Transverse colon (tissue), 4 donors: ENCODE measurements around the gene MRPL34. TPM values are rescaled to one million over a fixed set of nuclear protein-coding genes. Genes with fewer than 3 reads are reported as not detected.

Source experiments
- DNase-seq: peaks from one replicate; pipeline ENCODE4 v3.0.0-alpha.2; 2019
- H3K27ac ChIP-seq, 4 donors: fragments of 200-600 bp; sonication (generic); 2 replicates each; pipeline ENCODE4 v1.5.1; 2016 to 2018; ENCODE audit warnings: inconsistent platforms in 4 of 4
- H3K27me3 ChIP-seq: fragments of 200-600 bp; sonication (generic); 2 replicates; pipeline ENCODE4 v1.5.1; 2017; ENCODE audit warnings: inconsistent platforms
- H3K36me3 ChIP-seq, 4 donors: fragments of 200-600 bp; sonication (generic); 2 replicates each; pipeline ENCODE4 v1.5.1; 2017 to 2019; ENCODE audit warnings: inconsistent platforms in 4 of 4
- H3K4me1 ChIP-seq, 4 donors: fragments of 200-600 bp; sonication (generic); 2 replicates each; pipeline ENCODE4 v1.5.1; 2017 to 2020; ENCODE audit warnings: inconsistent platforms in 4 of 4
- H3K4me3 ChIP-seq, 4 donors: fragments of 200-600 bp; sonication (generic); 1 replicate in 1 of 4; 2 replicates in 3 of 4; pipeline versions ENCODE4 v1.5.1 to v1.6.1; 2017 to 2019; ENCODE audit warnings: inconsistent platforms in 4 of 4
- H3K9me3 ChIP-seq, 2 donors: fragments of 200-600 bp; sonication (generic); 2 replicates each; pipeline ENCODE4 v1.5.1; 2017 to 2019; ENCODE audit warnings: inconsistent platforms in 2 of 2
- EP300 ChIP-seq: sonication (generic); formaldehyde crosslinking; IDR thresholded peaks from one replicate; pipeline ENCODE4 v1.6.1; 2017; ENCODE audit warnings: antibody characterized with exemption, low read depth
- POLR2A ChIP-seq: fragments of 450-650 bp; IDR thresholded peaks from one replicate; pipeline ENCODE4 v1.6.1; 2016; ENCODE audit warnings: antibody characterized with exemption, mild to moderate bottlenecking, moderate library complexity
- POLR2AphosphoS5 ChIP-seq, 3 donors: sonication (generic); formaldehyde crosslinking; IDR thresholded peaks; one replicate each; pipeline ENCODE4 v1.6.1; 2016; ENCODE audit warnings: antibody characterized with exemption in 3 of 3
- WGBS, 2 donors: methylation state at CpG; one replicate each; pipeline ENCODE4 v1.1.5; 2018; ENCODE audit warnings: low coverage in 1 of 2; 5-methylcytosine and 5-hydroxymethylcytosine counted together
- in situ Hi-C, 4 donors: fragments of 200-750 bp; cut with MboI; loops; one replicate each; pipeline versions ENCODE4 v1.15.0 to v1.15.1; 2017; ENCODE audit warnings: low sequenced_read_pairs in 3 of 4, low pct_ligation_motif_present in 1 of 4, low pct_unique_long_range_greater_than_20kb in 1 of 4
- intact Hi-C: fragments of 100-400 bp; cut with DNase I; formaldehyde crosslinking; loops from one replicate; pipeline ENCODE4 v1.15.1; 2023; ENCODE audit warnings: low total_unique reads
- total RNA-seq, 4 donors: library from RNA; depleted of rRNA; stranded (reverse); fragments of >200 nt; gene quantifications; one replicate each; pipeline ENCODE4 v1.1.0, GENCODE V29; 2016
- TF ChIP-seq, protein P1 (sequence below), 5 experiments: fragments of 200-600 bp in 3 of 5; fragments of 450-650 bp in 2 of 5; sonication (generic) in 3 of 5; IDR thresholded peaks; 1 replicate in 2 of 5; 2 replicates in 3 of 5; pipeline ENCODE4 v1.5.1; 2016 to 2017; ENCODE audit warnings: antibody characterized with exemption in 5 of 5, inconsistent platforms in 3 of 5, mild to moderate bottlenecking in 2 of 5, moderate library complexity in 1 of 5

Gene MRPL34
- total RNA-seq, 4 donors from 2014 or later: 243 to 390 (median 272) TPM

DNA sequence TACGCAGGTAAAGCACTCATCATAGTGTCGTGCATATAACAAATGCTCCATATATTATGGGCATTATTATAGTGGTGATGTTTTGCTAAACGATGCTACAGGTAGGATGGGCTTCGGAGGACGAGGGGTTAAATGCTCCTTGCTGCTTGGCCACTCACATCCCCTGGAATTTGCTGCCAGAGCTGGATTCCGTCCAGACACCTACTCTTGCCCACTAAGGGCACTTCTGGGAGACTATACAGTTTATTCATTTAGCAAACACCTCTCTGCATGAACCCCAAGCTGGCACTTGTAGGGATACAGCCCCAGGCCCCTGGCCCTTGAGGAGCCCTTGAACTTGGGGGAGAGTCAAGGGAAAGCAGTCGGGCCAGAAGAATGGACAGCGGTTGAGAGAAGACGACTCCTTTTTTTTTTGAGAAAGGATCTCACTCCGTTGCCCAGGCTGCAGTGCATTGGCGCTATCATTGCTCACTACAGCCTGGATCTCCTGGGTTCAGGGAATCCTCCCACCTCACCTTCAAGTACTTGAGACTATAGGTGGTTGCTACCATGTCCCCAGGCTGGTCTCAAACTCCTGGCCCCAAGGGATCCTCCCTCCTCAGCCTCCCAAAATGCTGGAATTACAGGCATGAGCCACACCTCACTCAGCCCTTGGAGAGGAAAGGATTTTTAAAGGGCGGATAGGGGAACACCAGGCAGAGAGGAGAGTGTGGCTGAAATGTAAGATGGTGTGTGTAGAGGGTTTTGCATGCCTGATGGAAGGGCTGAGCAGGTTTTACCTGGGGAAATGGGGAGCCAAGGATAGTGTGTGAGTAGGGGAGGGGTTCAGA lies 1.1 kb upstream of the MRPL34 start:
- 60 to 65% methylated on average over 3 to 12 of the region's 12 CpGs for WGBS, 2 donors
- Histone ChIP-seq H3K4me1 (peaks cover 34 to 57% (median 41%) of the 10 kb centered on the region in 4 donors), H3K4me3 (peak overlapping the region in 2 of 4 donors; percentile 66 to 70), H3K36me3 (no peaks in the 10 kb centered on the region), H3K27ac (peak overlapping the region; percentile 90 to 98 (median 94)), H3K27me3 (no peaks in the 10 kb centered on the region), H3K9me3 (no peaks in the 10 kb centered on the region)
- TF ChIP-seq POLR2A (no peak), EP300 (no peak), POLR2AphosphoS5 (IDR thresholded peaks at IDR 0.05) (no peak)
- TF ChIP-seq, protein P1, sequence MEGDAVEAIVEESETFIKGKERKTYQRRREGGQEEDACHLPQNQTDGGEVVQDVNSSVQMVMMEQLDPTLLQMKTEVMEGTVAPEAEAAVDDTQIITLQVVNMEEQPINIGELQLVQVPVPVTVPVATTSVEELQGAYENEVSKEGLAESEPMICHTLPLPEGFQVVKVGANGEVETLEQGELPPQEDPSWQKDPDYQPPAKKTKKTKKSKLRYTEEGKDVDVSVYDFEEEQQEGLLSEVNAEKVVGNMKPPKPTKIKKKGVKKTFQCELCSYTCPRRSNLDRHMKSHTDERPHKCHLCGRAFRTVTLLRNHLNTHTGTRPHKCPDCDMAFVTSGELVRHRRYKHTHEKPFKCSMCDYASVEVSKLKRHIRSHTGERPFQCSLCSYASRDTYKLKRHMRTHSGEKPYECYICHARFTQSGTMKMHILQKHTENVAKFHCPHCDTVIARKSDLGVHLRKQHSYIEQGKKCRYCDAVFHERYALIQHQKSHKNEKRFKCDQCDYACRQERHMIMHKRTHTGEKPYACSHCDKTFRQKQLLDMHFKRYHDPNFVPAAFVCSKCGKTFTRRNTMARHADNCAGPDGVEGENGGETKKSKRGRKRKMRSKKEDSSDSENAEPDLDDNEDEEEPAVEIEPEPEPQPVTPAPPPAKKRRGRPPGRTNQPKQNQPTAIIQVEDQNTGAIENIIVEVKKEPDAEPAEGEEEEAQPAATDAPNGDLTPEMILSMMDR (IDR thresholded peaks at IDR 0.05): no peak
- no peak for DNase-seq
- intact Hi-C loops: no loop called here
- in situ Hi-C loops: no loop called here

DNA sequence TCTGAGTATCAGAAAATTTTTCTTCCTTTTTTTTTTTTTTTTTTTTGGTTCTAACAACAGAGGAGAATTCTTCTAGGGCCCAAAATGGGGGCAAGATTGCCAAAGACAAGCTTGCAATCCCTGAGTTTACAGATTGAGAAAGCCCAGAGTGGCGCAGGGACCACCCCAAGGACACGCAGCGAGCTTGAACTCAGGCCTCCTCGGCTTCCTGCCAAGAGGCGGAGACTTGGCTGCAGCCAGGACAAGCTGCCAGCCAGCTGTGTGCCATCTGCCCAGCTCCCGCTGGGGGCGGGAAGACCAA lies 506 bp upstream of the MRPL34 start:
- intact Hi-C loops: no loop called here
- Histone ChIP-seq H3K9me3 (no peaks in the 10 kb centered on the region), H3K27ac (peak overlapping the region; percentile 90 to 98 (median 94)), H3K4me1 (peaks cover 37 to 61% (median 45%) of the 10 kb centered on the region in 4 donors), H3K4me3 (peak overlapping the region in 2 of 4 donors; percentile 66 to 70), H3K36me3 (no peaks in the 10 kb centered on the region), H3K27me3 (no peaks in the 10 kb centered on the region)
- TF ChIP-seq POLR2AphosphoS5 (IDR thresholded peaks at IDR 0.05): peak in 1 of 3 donors; percentile 99
- peak; percentile 87 for TF ChIP-seq EP300
- TF ChIP-seq, protein P1 (IDR thresholded peaks at IDR 0.05): no peak
- TF ChIP-seq POLR2A: no peak
- no peak for DNase-seq
- in situ Hi-C loops: no loop called here
- 0 to 2% methylated on average over 3 to 7 of the region's 7 CpGs for WGBS, 2 donors

DNA sequence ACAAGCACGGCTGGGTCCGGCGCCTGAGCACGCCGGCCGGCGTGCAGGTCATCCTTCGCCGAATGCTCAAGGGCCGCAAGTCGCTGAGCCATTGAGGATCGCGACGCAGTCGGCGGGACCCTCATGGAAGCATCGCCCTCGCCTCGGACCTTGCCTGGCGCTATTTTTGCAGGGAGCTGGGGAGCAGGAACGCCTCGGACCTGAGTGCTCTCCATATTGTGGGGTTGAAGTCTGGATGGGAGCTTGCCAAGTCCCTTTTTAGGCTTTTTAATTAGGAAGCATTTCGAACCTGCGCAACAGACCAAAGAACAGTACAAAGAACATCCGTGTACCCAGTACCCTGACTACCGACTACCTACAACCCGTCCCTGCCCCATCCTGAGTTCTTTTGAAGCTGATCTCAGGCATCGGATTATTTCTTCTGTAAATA lies 628 bp downstream of the MRPL34 start:
- Histone ChIP-seq H3K36me3 (no peaks in the 10 kb centered on the region), H3K4me3 (peak overlapping the region; percentile 28 to 70 (median 59)), H3K4me1 (peaks cover 44 to 72% (median 54%) of the 10 kb centered on the region in 4 donors), H3K27ac (peak overlapping the region; percentile 90 to 98 (median 94)), H3K9me3 (no peaks in the 10 kb centered on the region), H3K27me3 (no peaks in the 10 kb centered on the region)
- no peak for TF ChIP-seq EP300
- TF ChIP-seq POLR2AphosphoS5 (IDR thresholded peaks at IDR 0.05): no peak
- no peak for TF ChIP-seq POLR2A
- TF ChIP-seq, protein P1 (IDR thresholded peaks at IDR 0.05): no peak
- in situ Hi-C loops (no loop called here), intact Hi-C loops (no loop called here)
- 6 to 22% methylated on average over 5 to 28 of the region's 28 CpGs for WGBS, 2 donors
- DNase-seq: no peak

DNA sequence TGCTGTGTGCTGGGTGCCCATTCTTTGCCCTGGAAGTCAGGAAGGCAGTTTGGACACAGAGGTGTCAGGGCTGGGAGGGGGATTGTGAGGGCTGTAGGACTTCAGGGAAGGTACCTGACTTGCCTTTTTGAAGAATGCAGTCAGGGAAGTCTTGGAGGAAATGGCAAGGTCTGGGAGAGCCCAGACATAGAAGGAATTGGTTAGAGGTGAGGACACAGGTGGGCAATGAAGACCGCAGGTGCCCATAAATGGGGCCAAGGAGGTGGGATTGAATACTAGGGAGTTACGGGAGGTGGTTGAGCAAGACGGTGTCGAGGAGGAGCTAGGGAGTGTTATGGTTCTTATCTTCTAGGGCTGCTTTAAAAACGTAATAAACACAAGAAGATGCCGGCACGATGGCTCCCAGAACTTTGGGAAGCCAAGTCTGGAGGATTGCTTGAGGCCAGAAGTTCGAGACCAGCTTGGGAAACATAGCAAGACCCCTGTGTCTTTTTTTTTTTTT lies 2.3 kb downstream of the MRPL34 start:
- Histone ChIP-seq H3K4me1 (peaks cover 35 to 69% (median 50%) of the 10 kb centered on the region in 4 donors), H3K4me3 (no peak overlapping the region), H3K27ac (peak overlapping the region in 1 of 4 donors; percentile 92), H3K27me3 (no peaks in the 10 kb centered on the region), H3K9me3 (no peaks in the 10 kb centered on the region), H3K36me3 (no peaks in the 10 kb centered on the region)
- DNase-seq: no peak
- in situ Hi-C loops: no loop called here
- intact Hi-C loops: no loop called here
- TF ChIP-seq, protein P1 (IDR thresholded peaks at IDR 0.05): no peak
- TF ChIP-seq POLR2A (no peak), EP300 (no peak), POLR2AphosphoS5 (IDR thresholded peaks at IDR 0.05) (no peak)
- 78 to 82% methylated on average over 7 to 8 of the region's 8 CpGs for WGBS, 2 donors
